GM13976 (cell line): ENCODE data around the gene SMURF2.

Experiments used
- DNase-seq: peaks from one replicate; pipeline ENCODE4 v3.0.0; 2012; ENCODE audit warnings: low spot score
- CTCF ChIP-seq: IDR thresholded peaks from 2 replicates; pipeline ENCODE4 v1.5.1; 2012; ENCODE audit warnings: borderline replicate concordance, mild to moderate bottlenecking; ENCODE audit not compliant: insufficient read depth; ENCODE audit errors: extremely low read depth, missing control alignments, control extremely low read depth
- in situ Hi-C: fragments of 300-500 bp; cut with MboI; formaldehyde crosslinking; loops from one replicate; pipeline ENCODE4 v1.12.0; 2022; ENCODE audit warnings: low sequenced_read_pairs, mixed read lengths, inconsistent platforms; ENCODE audit not compliant: unreplicated experiment

SMURF2 gene

DNA sequence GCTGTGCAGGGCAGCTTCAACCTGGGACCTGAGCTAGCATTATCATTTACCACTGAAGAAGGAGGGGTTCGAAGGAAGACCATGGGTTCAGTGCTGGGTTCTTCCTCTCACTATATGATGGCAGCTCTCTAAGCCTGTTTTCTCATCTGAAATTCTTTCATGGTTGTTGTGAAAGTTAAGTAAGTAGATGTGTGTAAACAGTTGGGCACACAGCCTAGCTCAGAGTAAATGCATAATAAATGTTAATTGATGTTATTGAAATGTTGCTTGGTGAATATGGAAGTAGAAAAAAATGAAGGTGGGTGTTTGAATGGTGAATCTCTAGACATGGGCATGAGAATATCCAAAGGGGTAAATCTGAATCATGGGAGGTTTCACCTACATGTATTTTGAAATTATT is 146.3 kb downstream of the SMURF2 start:
- in situ Hi-C loops: no loop called here
- no peak for TF ChIP-seq CTCF
- no peak for DNase-seq

DNA sequence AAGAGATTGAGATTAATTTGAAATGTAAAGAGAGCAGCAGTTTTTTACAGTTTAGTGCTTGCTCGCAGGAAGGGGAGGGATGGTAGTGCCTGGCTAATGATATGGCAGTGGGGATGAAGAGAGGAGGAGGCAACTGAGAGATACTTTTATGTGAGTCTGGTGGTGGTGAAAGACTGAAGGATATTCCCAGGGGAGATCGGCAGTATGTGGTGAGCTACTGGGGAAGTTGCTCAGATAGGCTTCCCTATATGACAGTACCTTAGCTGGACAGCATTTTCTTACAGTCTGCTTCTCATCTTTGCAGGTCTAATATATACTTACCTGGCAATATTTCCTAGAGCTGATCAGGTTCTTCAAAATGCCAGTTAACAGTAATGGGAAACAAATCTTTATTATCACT is 146.7 kb downstream of the SMURF2 start:
- DNase-seq: no peak
- in situ Hi-C loops: no loop called here

DNA sequence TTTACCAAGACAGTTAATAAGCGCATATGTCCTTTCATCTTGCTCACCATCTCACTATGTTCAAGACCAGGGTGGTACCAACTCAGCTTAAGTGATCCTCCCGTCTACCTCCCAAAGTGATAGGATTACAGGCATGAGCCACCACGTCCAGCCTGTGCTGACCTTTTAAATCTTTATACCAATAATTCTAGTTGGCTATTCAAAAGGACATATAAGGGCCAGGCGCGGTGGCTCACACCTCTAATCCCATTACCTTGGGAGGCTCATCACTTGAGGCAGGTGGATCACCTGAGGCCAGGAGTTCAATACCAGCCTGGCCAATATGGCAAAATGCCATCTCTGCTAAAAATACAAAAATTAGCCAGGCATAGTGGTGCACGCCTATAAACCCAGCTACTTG is 152.9 kb downstream of the SMURF2 start:
- in situ Hi-C loops: no loop called here
- DNase-seq: no peak
- no peak for TF ChIP-seq CTCF

More for the DNA sequence above, 146.7 kb downstream of the SMURF2 start:
- TF ChIP-seq CTCF: no peak

- in situ Hi-C loops: no loop called here
- DNase-seq: no peak
- no peak for TF ChIP-seq CTCF
These were observed 153.4 kb downstream of the SMURF2 start for GRCh38 chr17:64508683-64509082.

GRCh38 chr17:64507413-64507782 is 154.7 kb downstream of the SMURF2 start:
- in situ Hi-C loops: no loop called here
- peak; percentile 63 for DNase-seq
- peak; percentile 40 for TF ChIP-seq CTCF

DNA sequence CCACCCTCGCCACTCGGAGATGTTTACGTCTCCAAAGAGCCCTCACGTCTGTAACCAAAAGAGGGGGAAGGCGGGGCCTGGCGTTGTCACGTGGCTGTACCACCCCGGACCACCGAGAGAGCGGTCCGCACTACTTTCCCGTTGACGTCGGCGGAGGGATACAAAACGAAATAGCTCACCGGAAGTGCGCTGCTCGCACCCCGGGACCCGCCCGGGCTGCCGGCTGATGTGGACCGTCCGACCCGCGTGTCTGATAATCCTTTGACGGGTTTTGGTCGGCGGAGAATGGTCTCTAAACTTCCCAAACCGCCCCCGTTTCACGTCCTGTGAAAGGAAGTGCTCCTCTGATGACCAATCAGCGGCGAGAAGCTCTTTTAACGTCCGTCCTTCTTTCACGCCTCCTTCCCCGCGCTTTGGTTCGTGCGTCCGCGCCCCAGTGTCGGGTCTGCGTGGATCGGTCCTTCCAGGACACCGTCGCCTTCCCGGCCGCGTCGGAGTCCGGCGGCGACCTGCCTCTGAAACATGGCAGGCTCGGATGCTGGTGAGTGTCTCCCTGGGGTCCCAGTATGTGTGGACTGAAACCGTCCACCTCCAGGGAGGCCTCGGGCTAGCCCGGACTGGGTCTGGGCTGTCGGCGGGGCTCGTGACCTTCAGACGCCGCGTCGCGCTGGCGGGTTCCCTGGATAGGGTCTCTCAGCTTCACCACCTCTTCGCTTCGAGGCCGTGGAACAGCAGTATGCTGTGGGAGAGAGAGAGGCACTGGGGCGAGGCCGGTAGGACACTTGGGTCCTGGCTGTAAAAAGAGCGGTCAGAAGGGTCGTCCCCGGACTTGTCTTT is 155.3 kb downstream of the SMURF2 start, which contains the start of gene CEP95:
TSS of gene CEP95 (plus strand) at position 402 of the 837 bp plus-strand sequence. CDS start at position 523, 121 bp downstream.
- in situ Hi-C loops: no loop called here
- peak; percentile 93 for DNase-seq
- TF ChIP-seq CTCF: no peak
